AG09309 (cell line): Measurements from ENCODE around the gene RUNX2.

Experiments used
- DNase-seq: peaks from one replicate; pipeline ENCODE4 v3.0.0-alpha.2; 2010; ENCODE audit warnings: low read depth
- H3K4me3 ChIP-seq: 2 replicates; pipeline ENCODE4 v1.5.1; 2011; ENCODE audit warnings: mild to moderate bottlenecking, low read depth, low read length, moderate library complexity; ENCODE audit not compliant: control insufficient read depth
- CTCF ChIP-seq: IDR thresholded peaks from 2 replicates; pipeline ENCODE4 v1.5.1; 2011; ENCODE audit warnings: mild to moderate bottlenecking, low read depth, low read length, inconsistent platforms; ENCODE audit not compliant: insufficient read depth, control insufficient read depth; ENCODE audit errors: missing control alignments

Gene RUNX2

GRCh38 chr6:45704056-45704800 lies 376.1 kb downstream of the RUNX2 start:
- no peak for TF ChIP-seq CTCF
- no peak for DNase-seq
- no peak overlapping the region for H3K4me3 ChIP-seq

- no peak for DNase-seq
- no peak for TF ChIP-seq CTCF
- no peak overlapping the region for H3K4me3 ChIP-seq
Measured at GRCh38 chr6:45705137-45705855, 377.2 kb downstream of the RUNX2 start.

- no peak overlapping the region for H3K4me3 ChIP-seq
- no peak for DNase-seq
- no peak for TF ChIP-seq CTCF
Measured at GRCh38 chr6:45706319-45706718, 378.2 kb downstream of the RUNX2 start.

- H3K4me3 ChIP-seq = no peak overlapping the region
- no peak for TF ChIP-seq CTCF
- no peak for DNase-seq
Measured at GRCh38 chr6:45707176-45707575, 379.0 kb downstream of the RUNX2 start.

GRCh38 chr6:45709781-45710220 lies 381.7 kb downstream of the RUNX2 start:
- DNase-seq = no peak
- H3K4me3 ChIP-seq = no peak overlapping the region
- no peak for TF ChIP-seq CTCF

GRCh38 chr6:45710304-45710821 lies 382.2 kb downstream of the RUNX2 start:
- no peak overlapping the region for H3K4me3 ChIP-seq
- no peak for DNase-seq
- no peak for TF ChIP-seq CTCF
